H1 (cell line): Measurements from ENCODE around the gene COL28A1. TPM values are rescaled to one million over a fixed set of nuclear protein-coding genes. Genes with fewer than 3 reads are reported as not detected.

Experiments used
- CTCF ChIA-PET: fragments of 300-600 bp; sonication (Branson Sonifier 250); formaldehyde crosslinking; loops from one replicate; lab custom pipeline; 2021; ENCODE audit not compliant: partially characterized antibody; lab: Charles Lee
- POLR2A ChIA-PET: fragments of 300-600 bp; sonication (Branson Sonifier 250); formaldehyde crosslinking; loops from one replicate; lab custom pipeline; 2021; ENCODE audit warnings: inconsistent platforms; ENCODE audit not compliant: partially characterized antibody; lab: Charles Lee
- DNase-seq, 2 experiments: peaks; one replicate each; pipeline versions ENCODE4 v3.0.0 to v3.0.0-alpha.2; 2010 to 2022; ENCODE audit warnings: low spot score in 2 of 2, low read depth in 1 of 2, mixed read lengths in 1 of 2
- FAIRE-seq: peaks from 2 replicates; lab custom pipeline; 2011; peaks lifted over from hg19 to GRCh38; lab: Jason Lieb, UNC
- H2AFZ ChIP-seq: 2 replicates; pipeline ENCODE4 v1.8.1; 2012; ENCODE audit warnings: low read length, inconsistent platforms
- H2AK5ac ChIP-seq: 2 replicates; pipeline ENCODE4 v1.6.1; 2013; ENCODE audit warnings: low read depth, low read length
- H2BK120ac ChIP-seq: replicated peaks from 2 replicates; pipeline ENCODE3; 2013; ENCODE audit warnings: low read depth, low read length, inconsistent platforms
- H2BK12ac ChIP-seq: 2 replicates; pipeline ENCODE4 v1.6.1; 2013; ENCODE audit warnings: low read depth, low read length
- H2BK15ac ChIP-seq: 2 replicates; pipeline ENCODE4 v1.6.1; 2013; ENCODE audit warnings: low read length
- H2BK20ac ChIP-seq: 2 replicates; pipeline ENCODE4 v1.6.1; 2013; ENCODE audit warnings: low read length
- H2BK5ac ChIP-seq: 2 replicates; pipeline ENCODE4 v1.6.1; 2013; ENCODE audit warnings: low read depth, low read length
- H3K14ac ChIP-seq: 2 replicates; pipeline ENCODE4 v1.6.1; 2013; ENCODE audit warnings: inconsistent platforms; ENCODE audit not compliant: insufficient read length
- H3K18ac ChIP-seq: 2 replicates; pipeline ENCODE4 v1.6.1; 2013; ENCODE audit warnings: low read length; ENCODE audit errors: extremely low read depth
- H3K23ac ChIP-seq: 2 replicates; pipeline ENCODE4 v1.6.1; 2013; ENCODE audit warnings: inconsistent platforms; ENCODE audit not compliant: insufficient read length
- H3K23me2 ChIP-seq: 2 replicates; pipeline ENCODE4 v1.6.1; 2013; ENCODE audit warnings: low read depth, low read length
- H3K27ac ChIP-seq: 2 replicates; pipeline ENCODE4 v1.6.1; 2011; ENCODE audit warnings: low read depth, low read length, inconsistent platforms
- H3K27me3 ChIP-seq, 4 experiments: replicated peaks in 1 of 4; 1 replicate in 1 of 4; 2 replicates in 3 of 4; pipeline versions ENCODE4 v1.6.1 to v1.8.1; 2011 to 2013; ENCODE audit warnings: low read length in 3 of 4, mild to moderate bottlenecking in 3 of 4, inconsistent platforms in 2 of 4, mixed read lengths in 2 of 4, moderate library complexity in 1 of 4; ENCODE audit not compliant: control insufficient read depth in 3 of 4, insufficient read depth in 3 of 4; ENCODE audit errors: extremely low read depth in 1 of 4
- H3K36me3 ChIP-seq, 4 experiments: 2 replicates each; pipeline versions ENCODE4 v1.6.1 to v1.8.1; 2011 to 2013; ENCODE audit warnings: mild to moderate bottlenecking in 4 of 4, low read length in 3 of 4, moderate library complexity in 2 of 4, control low read depth in 1 of 4, inconsistent platforms in 1 of 4; ENCODE audit not compliant: insufficient read depth in 4 of 4, control insufficient read depth in 2 of 4
- H3K4ac ChIP-seq: replicated peaks from 2 replicates; pipeline ENCODE3; 2013; ENCODE audit warnings: low read length, low read depth, mixed read lengths, inconsistent platforms; ENCODE audit not compliant: insufficient read length
- H3K4me1 ChIP-seq, 4 experiments: replicated peaks in 1 of 4; 1 replicate in 1 of 4; 2 replicates in 3 of 4; pipeline versions ENCODE4 v1.6.1 to v1.8.1; 2011 to 2013; ENCODE audit warnings: low read length in 3 of 4, inconsistent platforms in 2 of 4, mixed read lengths in 1 of 4; ENCODE audit not compliant: insufficient read depth in 4 of 4, control insufficient read depth in 3 of 4
- H3K4me2 ChIP-seq, 2 experiments: 2 replicates each; pipeline versions ENCODE4 v1.6.1 to v1.8.1; 2011 to 2013; ENCODE audit warnings: low read depth in 2 of 2, low read length in 2 of 2, control low read depth in 1 of 2, inconsistent platforms in 1 of 2, mild to moderate bottlenecking in 1 of 2; ENCODE audit not compliant: insufficient read depth in 1 of 2
- H3K4me3 ChIP-seq, 4 experiments: fragments of 200-600, 300-600 bp in 1 of 4; sonication (generic), shearing (Covaris generic), sonication (Bioruptor Twin) in 1 of 4; 2 replicates each; pipeline versions ENCODE4 v1.5.1 to v1.8.1; 2011 to 2016; ENCODE audit warnings: low read length in 4 of 4, low read depth in 3 of 4, control low read depth in 2 of 4, inconsistent platforms in 2 of 4, mild to moderate bottlenecking in 2 of 4, mixed read lengths in 1 of 4, moderate library complexity in 1 of 4; ENCODE audit not compliant: insufficient read depth in 2 of 4; ENCODE audit errors: extremely low read depth in 1 of 4
- H3K56ac ChIP-seq: replicated peaks from 2 replicates; pipeline ENCODE3; 2013; ENCODE audit warnings: low read depth, mild to moderate bottlenecking, mixed read lengths, low read length, inconsistent platforms; ENCODE audit not compliant: insufficient read length
- H3K79me1 ChIP-seq: 2 replicates; pipeline ENCODE4 v1.6.1; 2013; ENCODE audit warnings: low read depth, low read length, control low read depth
- H3K79me2 ChIP-seq, 2 experiments: 2 replicates each; pipeline versions ENCODE4 v1.6.1 to v1.8.1; 2012 to 2013; ENCODE audit warnings: low read length in 2 of 2, mild to moderate bottlenecking in 2 of 2, inconsistent platforms in 1 of 2; ENCODE audit not compliant: insufficient read depth in 2 of 2, control insufficient read depth in 1 of 2
- H3K9ac ChIP-seq, 4 experiments: replicated peaks in 1 of 4; 1 replicate in 1 of 4; 2 replicates in 3 of 4; pipeline versions ENCODE4 v1.6.1 to v1.8.1; 2011 to 2013; ENCODE audit warnings: low read depth in 3 of 4, low read length in 3 of 4, control low read depth in 2 of 4, mild to moderate bottlenecking in 2 of 4, moderate library complexity in 2 of 4, inconsistent platforms in 1 of 4; ENCODE audit errors: extremely low read depth in 1 of 4
- H3K9me3 ChIP-seq, 2 experiments: 2 replicates each; pipeline versions ENCODE4 v1.6.1 to v1.8.1; 2012 to 2013; ENCODE audit warnings: mild to moderate bottlenecking in 2 of 2, moderate library complexity in 2 of 2, control low read depth in 1 of 2, inconsistent platforms in 1 of 2, low read depth in 1 of 2, low read length in 1 of 2, mixed read lengths in 1 of 2; ENCODE audit not compliant: insufficient read depth in 2 of 2
- H4K20me1 ChIP-seq, 2 experiments: replicated peaks in 1 of 2; 2 replicates each; pipeline versions ENCODE3 to v1.8.1; 2011 to 2013; ENCODE audit warnings: inconsistent platforms in 2 of 2, low read length in 2 of 2, mild to moderate bottlenecking in 1 of 2; ENCODE audit not compliant: insufficient read depth in 2 of 2, control insufficient read depth in 1 of 2
- H4K5ac ChIP-seq: 2 replicates; pipeline ENCODE4 v1.6.1; 2013; ENCODE audit warnings: low read length, low read depth, mixed read lengths, inconsistent platforms; ENCODE audit not compliant: insufficient read length
- H4K8ac ChIP-seq: 2 replicates; pipeline ENCODE4 v1.8.0; 2013; ENCODE audit warnings: mild to moderate bottlenecking, moderate library complexity, low read length, inconsistent platforms; ENCODE audit not compliant: insufficient read depth; ENCODE audit errors: extremely low read depth
- H4K91ac ChIP-seq: replicated peaks from 2 replicates; pipeline ENCODE3; 2013; ENCODE audit warnings: low read length, mixed read lengths, inconsistent platforms; ENCODE audit not compliant: insufficient read length
- CBX5 ChIP-seq: fragments of 300-800, 300-1000 bp; sonication (generic); IDR thresholded peaks from 2 replicates; pipeline ENCODE4 v1.7.1; 2016; ENCODE audit warnings: antibody characterized with exemption, low read length, low read depth
- CTBP2 ChIP-seq: IDR thresholded peaks from 2 replicates; pipeline ENCODE4 v1.7.0; 2011; ENCODE audit warnings: borderline replicate concordance, mild to moderate bottlenecking, moderate library complexity, mixed read lengths, low read length; ENCODE audit not compliant: insufficient read depth, insufficient read length
- GABPA ChIP-seq: IDR thresholded peaks from 2 replicates; pipeline ENCODE4 v1.6.1; 2011; ENCODE audit warnings: mild to moderate bottlenecking, low read length, moderate library complexity, borderline replicate concordance; ENCODE audit not compliant: insufficient read depth
- MAX ChIP-seq: IDR thresholded peaks from 2 replicates; pipeline ENCODE4 v1.6.1; 2012; ENCODE audit warnings: inconsistent platforms
- WGBS, 2 experiments: shearing (Covaris generic) in 1 of 2; methylation state at CpG; one replicate each; pipeline versions ENCODE4 v1.1.6 to v1.1.7; 2013 to 2015; ENCODE audit warnings: low lambda C conversion rate in 2 of 2, mixed read lengths in 2 of 2, inconsistent platforms in 1 of 2, low coverage in 1 of 2, missing lambda C conversion rate in 1 of 2; ENCODE audit not compliant: insufficient replicate concordance in 2 of 2, insufficient coverage in 1 of 2, insufficient read length in 1 of 2; ENCODE audit errors: extremely low coverage in 1 of 2, missing lambda C conversion rate in 1 of 2; 5-methylcytosine and 5-hydroxymethylcytosine counted together
- polyA plus RNA-seq, 7 experiments: library from polyadenylated mRNA; depleted of rRNA in 3 of 7; stranded (reverse) in 5 of 7; unstranded in 2 of 7; fragments of >200 nt in 5 of 7; fragments of 200-250 nt in 2 of 7; gene quantifications; 1 replicate in 5 of 7; 2 replicates in 1 of 7; 4 replicates in 1 of 7; pipeline versions ENCODE4 v1.2.1 to v1.2.3, GENCODE V29; 2011 to 2013; ENCODE audit warnings: missing spikeins in 2 of 7, mixed read lengths in 2 of 7
- total RNA-seq: library from RNA; stranded (reverse); fragmentation: NEBNext Ultra II Directional; extraction: Animal tissue kit (Norgen Biotek cat#: 25700); gene quantifications from 2 replicates; pipeline ENCODE4 v1.2.1, GENCODE V29; 2021

The COL28A1 gene
- total and polyA plus RNA-seq, 2 of the 8 experiments (the other 6 are each of a cell fraction or from before 2014, with no cell fraction given), result 0.22 to 0.38 TPM

DNA sequence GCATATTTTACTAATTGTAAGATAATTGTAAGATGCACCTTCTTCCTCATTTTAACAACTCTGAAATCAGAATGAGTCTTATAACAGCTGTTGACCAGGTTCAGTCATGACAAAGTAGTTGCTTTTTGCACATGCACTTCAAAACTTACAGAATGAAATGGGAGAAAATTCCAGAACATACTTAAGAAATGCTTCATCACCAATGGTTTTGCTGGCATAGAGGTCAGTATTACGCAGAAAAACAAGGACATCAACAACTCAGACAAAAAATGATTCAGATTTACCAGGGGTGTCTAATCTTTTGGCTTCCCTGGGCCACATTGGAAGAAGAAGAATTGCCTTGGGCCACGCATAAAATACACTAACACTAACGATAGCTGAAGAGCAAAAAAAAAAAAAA, 13.3 kb downstream of the COL28A1 start:
- Histone ChIP-seq H3K36me3 (no peaks in the 10 kb centered on the region), H2BK20ac (no peak overlapping the region), H2BK5ac (no peak overlapping the region), H2BK15ac (no peak overlapping the region), H4K20me1 (no peaks in the 10 kb centered on the region), H3K4me1 (no peaks in the 10 kb centered on the region), H3K56ac (no peak overlapping the region), H3K79me1 (no peaks in the 10 kb centered on the region), H4K8ac (no peak overlapping the region), H3K27ac (no peak overlapping the region), H4K5ac (no peak overlapping the region), H3K9ac (no peak overlapping the region), H4K91ac (no peak overlapping the region), H3K4ac (no peak overlapping the region), H3K79me2 (no peaks in the 10 kb centered on the region), H3K14ac (no peak overlapping the region), H3K18ac (no peak overlapping the region), H2BK12ac (no peak overlapping the region), H3K23ac (no peak overlapping the region), H3K4me3 (no peak overlapping the region), H3K9me3 (no peaks in the 10 kb centered on the region), H3K27me3 (no peaks in the 10 kb centered on the region), H3K23me2 (no peaks in the 10 kb centered on the region), H3K4me2 (no peak overlapping the region), H2AFZ (no peak overlapping the region), H2BK120ac (no peak overlapping the region), H2AK5ac (no peak overlapping the region)
- no peak for TF ChIP-seq CBX5
- TF ChIP-seq MAX, result no peak
- TF ChIP-seq CTBP2, result no peak
- TF ChIP-seq GABPA, result no peak
- FAIRE-seq, result no peak
- no peak for DNase-seq
- POLR2A ChIA-PET, result no interaction called here
- 91% methylated on average over 3 of the region's 3 CpGs; no CpG with 5 or more reads in 1 of the 2 experiments for WGBS, 2 experiments
- CTCF ChIA-PET, result no interaction called here
